NCI-H748 (cell line): ENCODE data around the gene B3GNT8.
"Not testable (repeated sequence)": the region's sequence is repeated elsewhere in the genome, so short reads cannot be mapped to it uniquely, and the experiment has no call there.

Experiments used
- DNase-seq: peaks from one replicate; lab custom pipeline; 2025; ENCODE audit not compliant: unreplicated experiment; lab: John Stamatoyannopoulos, UW

Gene B3GNT8, protein sequence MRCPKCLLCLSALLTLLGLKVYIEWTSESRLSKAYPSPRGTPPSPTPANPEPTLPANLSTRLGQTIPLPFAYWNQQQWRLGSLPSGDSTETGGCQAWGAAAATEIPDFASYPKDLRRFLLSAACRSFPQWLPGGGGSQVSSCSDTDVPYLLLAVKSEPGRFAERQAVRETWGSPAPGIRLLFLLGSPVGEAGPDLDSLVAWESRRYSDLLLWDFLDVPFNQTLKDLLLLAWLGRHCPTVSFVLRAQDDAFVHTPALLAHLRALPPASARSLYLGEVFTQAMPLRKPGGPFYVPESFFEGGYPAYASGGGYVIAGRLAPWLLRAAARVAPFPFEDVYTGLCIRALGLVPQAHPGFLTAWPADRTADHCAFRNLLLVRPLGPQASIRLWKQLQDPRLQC

DNA sequence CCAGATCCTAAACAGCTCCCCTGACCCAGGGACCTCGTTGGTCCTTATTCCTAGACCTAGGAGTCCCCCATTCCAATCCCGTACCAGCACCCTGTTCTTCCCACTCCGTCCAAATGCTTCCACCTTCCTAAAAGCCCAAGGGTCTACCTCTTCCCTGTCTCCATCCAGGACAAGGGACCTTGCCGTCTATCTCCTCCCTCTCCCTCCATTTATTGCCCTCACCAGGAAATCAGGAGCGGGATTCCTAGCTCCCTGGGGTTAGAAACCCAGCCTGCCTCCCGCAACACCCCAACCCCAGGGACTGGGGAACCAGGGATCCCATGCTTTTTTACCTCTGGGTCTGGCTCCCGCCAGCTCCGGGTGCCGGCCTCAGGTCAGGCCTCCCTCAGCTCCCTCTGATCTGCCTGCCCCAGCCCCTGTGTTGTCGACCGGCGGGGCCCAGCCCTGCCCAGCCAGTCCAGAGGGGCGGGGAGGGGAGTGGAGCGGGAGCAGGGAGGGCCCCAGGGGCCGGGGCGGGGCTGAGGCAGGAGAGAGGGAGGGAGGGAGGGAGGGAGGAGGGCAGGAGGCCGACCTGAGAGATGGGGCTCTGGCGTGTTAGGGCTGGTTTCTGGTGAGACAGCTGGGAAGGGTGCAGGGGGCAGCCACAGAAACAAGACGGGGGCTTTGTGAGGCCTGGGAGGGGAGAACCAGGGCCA, at the start of gene B3GNT8:
Gene B3GNT8 (minus strand): TSS at position 423 of the 695 bp plus-strand sequence. CDS start 596 bp downstream, outside the sequence.
- DNase-seq: peak; percentile 70

DNA sequence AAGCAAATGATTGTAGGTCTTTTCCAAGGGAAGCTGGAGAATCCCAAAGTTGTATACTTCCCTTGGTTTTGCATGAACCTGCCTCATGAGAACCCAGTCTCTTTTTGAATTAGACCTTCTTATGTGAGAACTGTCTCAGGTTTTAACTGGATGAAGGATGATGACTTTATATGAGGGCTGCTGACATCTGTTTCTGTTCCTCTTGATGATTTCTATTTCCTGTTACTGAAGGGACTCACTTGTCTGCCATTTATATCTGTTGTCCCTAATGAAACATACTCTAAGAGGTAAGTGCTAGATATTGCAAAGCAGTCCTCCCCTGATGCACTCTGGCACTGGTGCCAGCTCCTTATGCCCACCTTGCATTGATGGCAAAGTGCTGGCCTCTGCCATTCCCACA, 49.4 kb upstream of the B3GNT8 start:
- DNase-seq: no peak

DNA sequence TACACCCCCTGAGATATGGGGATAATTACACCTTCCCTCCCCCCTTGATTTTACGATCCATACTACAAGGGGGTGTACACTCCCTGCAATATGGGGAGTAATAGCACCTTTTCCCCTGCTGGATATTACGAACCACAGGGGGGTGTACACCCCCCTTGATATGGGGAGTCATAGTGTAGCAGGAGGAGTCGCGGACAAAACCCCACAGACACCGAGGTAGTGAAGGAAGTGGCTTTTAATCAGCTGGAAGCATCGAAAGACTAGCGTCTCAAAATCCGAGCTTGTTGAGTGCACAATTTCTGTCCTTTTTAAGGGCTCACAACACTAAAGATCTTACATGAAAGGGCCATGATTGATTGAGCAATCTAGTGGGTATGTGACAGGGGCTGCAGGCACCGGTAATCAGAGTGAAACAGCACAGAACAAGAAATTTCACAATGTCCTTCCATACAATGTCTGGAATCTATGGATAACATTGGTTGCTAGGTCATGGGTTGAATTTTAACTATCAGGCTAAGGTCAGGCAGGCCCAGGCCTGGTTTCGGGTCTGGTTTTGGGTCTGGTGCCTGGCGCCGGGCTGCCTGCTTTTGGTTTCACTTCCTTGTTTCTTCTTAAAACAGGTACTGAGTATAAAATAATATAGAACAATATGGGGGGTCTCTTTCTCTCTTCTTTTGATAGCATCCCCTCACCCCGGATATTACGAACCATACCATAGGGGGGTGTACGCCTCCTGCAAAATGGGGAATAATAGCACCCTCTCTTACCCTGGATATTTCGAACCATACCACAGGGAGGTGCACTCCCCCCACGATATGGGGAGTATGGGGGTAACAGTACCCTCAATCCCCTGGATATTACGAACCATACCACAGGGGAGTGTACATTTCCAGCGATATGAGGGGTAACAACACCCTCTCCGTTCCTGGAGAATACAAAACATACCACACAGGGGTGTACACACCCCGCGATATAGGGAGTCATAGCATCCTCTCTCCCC, 36.4 kb upstream of the B3GNT8 start:
- not testable (repeated sequence) for DNase-seq

DNA sequence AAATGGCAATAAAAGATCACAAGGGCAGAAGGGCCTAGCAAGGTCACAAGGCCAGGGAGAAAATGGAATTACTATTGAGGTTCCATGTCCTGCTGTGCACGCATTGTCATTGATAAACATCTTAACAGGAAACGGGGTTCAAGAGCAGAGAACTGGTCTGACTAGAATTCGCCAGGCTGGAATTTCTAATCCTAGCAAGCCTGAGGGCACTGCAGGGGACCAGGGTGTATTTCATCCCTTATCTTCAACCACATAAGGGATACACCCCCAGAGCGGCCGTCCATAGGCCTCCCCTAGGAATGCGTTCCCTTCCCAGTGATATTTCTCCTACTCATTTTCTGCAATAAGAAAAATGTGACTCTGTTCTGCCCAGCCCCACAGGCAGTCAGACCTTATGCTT, 35.3 kb upstream of the B3GNT8 start:
- no peak for DNase-seq

DNA sequence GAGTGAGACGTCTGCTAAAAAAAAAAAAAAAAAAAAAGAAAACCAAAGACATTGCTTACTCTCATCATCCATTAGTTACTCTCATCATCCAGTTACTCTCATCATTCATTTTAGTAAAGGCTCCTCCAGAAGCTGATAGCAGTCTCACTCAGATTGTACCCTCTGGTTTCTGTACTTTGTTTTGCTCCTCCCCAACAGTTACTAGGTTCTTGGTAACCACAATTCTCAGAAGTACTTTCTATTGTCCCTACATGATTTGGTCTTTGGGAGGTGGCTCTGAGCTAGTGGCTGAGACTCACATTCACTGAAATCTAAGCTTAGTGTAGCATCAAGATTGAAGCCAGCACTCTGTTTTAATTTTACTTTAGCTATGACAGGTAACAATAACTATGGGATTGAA, 30.1 kb upstream of the B3GNT8 start:
- no peak for DNase-seq

DNA sequence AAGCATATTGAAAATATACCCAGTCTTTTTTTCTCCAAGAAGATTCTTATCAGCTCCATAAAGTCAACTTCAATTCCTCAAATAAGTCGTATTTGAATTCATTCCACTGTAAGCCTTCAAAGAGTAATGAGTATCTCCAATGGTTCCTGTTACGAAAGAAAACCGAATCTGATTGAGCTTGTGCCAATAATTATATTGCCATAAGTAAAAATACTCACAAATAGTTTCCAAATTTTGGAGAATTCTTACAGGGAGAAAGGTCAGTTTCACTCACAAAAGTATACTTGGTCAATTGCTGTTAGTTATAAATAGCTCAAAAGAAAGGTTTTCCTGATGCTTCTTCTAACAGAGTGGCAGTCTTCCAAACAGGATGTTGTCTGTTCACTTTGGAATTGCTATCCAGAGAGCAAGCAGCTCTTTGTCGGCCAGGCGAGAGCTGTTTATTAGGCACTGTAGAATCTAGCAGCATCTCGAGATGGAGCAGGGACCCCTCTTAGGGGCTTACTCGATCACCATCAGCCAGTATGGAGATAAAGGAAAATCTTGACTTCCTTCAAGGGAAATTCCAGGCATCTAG, 29.3 kb upstream of the B3GNT8 start:
- DNase-seq: no peak

DNA sequence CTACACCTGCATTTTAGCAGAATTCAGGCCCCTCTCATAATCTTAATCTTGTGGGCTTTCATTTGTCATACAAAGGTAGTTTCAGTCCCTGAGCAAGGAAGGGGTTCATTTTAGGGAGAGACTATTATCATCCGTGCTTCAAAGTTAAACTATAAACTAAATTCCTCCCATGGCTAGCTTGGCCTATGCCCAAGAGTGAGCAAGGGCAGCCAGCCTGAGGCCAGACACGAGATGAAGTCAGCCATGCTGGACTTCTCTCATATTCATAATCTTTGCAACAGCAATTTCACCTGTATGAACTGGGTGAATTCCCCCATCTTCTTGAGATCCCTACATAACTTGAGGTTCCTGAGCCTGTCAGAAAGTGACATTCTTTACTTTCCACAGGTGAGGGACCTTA, 28.8 kb upstream of the B3GNT8 start:
- no peak for DNase-seq

DNA sequence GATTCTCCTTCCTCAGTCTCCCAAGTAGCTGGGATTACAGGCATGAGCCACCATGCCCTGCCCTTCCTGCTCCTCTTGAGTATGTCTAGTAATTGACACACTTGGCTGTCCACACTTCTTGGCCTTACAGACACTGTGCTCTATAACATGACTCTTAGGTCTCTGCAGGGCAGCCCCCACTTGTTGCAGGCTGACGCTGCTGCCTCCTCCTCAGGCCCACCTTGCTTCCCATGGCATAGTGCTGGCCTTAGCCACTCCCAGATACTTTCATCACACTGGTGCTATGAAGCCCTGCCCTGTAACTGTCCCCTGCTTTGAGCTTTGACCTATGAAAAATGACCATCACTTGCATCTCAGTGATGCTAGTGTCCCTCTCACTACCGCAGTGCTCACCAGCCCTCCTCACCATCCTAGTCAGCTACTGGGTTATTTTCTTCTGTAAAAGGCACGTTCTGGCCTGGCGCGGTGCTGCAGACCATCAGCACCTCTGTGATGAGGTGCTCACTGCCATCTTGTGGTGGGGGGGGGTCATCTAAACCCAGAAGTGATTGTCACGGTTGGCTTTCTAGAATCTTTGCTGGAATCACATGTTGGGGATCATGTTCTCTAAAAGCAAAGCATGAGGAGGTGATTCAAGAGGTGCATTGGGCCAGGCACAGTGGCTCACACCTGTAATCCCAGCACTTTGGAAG, 25.6 kb upstream of the B3GNT8 start:
- no peak for DNase-seq

DNA sequence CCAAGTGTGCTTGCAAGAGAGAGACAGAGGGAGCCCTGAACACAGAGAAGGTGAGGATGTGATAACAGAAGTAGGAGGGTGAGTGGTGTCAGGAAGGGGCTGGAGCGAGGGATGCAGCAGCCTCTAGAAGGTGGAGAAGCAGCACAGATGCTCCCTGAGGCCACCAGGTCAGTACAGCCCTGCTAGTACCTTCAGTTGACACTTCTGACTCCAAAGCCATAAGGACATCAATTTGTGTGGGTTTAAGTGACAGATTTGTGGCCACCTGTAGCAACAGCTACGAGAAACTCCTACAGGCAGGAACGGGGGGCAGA, 22.6 kb upstream of the B3GNT8 start:
- DNase-seq: no peak

DNA sequence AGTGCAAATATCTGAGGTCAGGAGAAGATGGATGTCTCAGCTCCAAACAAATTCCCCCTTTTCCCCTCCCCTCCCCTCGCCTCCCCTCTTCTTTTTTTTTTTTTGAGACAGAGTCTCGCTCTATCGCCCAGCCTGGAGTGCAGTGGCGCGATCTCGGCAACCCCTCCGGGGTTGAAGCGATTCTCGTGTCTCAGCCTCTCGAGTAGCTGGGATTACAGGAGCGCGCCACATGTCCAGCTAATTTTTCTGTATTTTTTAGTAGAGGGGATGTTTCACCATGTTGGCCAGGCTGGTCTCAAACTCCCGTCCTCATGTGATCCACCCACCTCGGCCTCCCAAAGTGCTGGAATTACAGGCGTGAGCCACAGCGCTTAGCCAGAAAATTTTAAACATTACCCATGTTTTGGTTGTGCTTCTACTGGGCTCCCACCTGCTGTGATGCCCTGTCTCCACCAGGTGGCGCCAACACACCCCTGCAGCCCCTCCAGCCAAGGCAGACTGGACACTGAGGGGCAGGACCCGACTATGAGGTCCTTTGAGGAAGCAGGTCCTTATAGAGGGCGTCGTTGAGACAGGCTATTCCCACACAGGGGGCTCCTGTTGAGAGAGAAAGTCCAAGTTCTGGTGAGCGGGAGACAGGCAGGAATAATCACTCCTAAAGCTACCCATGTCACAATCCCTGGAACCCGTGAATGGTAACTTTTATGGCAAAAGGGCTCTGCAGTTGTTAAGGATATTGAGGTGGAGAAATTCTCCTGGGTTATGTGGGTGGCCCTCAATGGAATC, 22.1 kb upstream of the B3GNT8 start:
- peak; percentile 82 for DNase-seq

DNA sequence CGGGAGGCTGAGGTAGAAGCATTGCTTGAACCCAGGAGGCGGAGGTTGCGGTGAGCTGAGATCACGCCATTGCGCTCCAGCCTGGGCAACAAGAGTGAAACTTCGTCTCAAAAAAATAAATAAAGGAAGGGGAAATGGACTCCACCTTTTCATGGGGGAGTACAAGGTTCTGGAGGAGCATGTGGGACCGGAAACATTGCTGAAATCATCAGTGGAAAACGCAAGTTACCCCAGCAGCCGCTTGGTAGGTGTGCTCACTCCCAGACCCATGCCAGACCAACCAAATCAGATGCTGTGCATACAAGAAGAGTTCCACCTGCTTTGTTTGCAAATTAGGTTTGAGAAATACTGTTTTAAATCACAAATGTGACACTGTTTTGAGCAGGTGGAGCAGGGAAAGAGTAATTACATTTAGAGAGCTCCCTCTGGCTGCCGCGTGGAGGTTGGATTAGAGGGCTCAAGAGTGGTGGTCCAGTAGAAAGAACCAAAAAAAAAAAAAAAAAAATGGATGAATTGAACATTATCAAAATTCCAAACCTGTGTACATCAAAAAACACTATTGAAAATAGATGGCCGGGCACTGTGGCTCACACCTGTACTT, 20.7 kb upstream of the B3GNT8 start:
- DNase-seq: no peak

DNA sequence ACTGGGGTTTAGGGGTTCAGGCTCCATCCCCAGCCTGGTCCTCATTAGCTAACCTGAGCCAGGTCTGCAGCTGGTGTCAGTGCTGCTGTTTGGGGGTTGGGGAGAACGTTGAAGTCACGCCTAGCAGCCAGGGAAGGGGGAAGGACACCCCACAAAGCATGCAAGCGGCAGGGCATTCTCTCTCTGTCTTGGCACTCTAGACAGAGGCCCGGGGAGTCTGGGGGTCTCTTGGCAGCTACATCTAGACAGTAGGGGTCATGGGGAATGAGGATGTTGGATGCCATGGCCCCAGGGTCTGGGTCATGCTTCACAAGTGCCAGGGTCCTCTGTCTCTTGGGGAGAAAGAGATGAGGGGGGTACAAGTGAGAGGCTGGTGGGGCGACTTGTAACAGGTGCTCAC, 18.4 kb upstream of the B3GNT8 start:
- DNase-seq: no peak

DNA sequence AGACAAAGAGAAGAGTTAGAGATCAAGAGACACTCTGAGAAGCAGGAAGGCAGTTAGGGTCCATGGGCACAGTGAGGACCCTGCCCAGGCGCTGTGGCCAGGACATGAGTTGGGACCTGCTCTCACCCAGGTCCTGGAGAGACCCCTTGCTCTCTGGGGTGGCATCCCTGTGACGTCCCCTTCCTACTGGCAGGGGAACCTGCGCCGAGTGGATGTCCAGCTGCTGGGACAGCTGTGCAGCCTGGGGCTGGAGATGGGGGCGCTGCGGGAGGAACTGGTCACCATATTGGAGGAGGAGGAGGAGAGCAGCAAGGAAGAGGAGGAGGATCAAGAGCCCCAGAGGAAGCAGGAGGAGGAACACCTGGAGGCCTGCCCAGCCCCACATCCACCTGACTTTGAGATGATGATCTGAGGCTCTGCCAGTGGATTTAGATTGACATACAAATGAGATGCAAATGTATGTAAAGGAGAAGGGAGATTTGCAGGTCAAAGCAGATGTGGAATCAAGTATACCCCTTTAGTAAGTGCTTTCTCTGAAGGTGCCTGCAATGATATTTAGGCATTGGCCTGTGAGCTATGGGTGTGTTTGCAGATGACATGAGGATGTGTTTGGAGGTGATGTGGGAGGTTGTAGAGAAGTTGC, 16.8 kb upstream of the B3GNT8 start:
- no peak for DNase-seq

DNA sequence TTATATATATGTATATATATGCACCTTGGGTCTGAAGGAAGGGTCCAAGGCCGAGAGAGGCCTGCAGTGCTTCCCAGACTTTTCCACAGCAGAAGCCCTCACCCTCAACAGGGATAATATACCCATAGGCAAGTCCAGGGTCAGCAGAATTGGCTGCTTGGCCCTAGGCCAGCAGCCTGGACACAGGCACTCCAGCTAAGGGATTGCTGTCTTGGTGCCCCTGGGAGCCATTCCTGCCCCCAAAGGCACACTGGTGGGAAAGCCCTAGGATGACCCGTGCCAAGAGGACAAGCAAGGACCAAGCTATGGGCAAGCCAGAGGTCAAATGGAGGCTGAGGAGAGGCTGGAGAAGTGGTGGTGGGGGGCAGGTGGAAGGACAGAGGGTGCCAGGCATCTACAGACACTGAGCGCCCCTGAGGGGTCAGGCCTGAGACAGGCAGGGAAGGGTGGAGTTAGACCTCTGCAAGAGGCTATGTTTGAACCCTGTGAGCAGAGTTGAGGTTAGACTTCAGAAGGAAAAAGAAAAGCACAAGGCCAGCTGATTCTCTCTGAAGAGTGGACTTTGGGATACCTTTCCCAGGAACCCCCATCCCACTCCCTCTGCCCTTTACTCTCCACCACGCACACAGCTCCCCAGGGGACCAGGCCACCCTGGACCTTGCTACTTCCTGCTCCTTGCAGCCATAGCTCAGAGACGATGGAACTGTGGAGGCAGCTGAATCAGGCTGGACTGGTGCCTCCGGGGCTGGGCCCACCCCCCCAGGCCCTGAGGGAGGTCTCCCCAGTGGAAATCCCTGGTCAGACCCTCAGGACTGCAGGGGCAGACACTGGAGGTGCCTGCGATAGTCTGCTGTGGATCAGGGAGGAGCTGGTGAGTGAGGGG, 15.5 kb upstream of the B3GNT8 start, which contains the start of gene ERICH4:
Gene ERICH4 (plus strand): TSS at position 684 of the 883 bp plus-strand sequence. CDS start 14 bp downstream, at position 698.
- no peak for DNase-seq

DNA sequence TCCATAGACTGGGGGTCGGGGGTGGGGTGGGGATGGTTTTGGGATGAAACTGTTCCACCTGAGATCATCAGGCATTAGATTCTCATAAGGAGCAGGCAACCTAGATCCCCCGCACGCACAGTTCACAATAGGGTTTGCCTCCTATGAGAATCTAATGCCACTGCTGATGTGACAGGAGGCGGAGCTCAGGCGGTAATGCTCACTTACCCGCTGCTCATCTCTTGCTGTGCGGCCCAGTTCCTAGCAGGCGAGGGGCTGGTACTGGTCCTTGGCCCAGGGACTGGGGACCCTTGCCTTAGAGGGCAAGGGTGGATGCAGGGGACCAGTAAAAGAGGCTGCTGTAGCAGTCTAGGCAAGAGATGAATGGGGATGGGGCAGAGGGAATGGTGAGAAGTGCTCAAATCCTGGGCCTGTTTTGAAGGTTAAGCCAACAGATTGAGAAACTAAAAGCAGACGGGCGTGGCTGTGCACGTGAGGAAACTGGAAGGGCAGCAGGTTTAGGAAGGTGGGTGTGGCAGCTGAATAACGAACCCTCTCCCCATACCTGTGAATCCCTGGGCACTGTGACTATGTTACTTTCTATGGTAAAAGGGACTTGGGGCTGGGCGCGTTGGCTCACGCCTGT, 14.3 kb upstream of the B3GNT8 start:
- no peak for DNase-seq

DNA sequence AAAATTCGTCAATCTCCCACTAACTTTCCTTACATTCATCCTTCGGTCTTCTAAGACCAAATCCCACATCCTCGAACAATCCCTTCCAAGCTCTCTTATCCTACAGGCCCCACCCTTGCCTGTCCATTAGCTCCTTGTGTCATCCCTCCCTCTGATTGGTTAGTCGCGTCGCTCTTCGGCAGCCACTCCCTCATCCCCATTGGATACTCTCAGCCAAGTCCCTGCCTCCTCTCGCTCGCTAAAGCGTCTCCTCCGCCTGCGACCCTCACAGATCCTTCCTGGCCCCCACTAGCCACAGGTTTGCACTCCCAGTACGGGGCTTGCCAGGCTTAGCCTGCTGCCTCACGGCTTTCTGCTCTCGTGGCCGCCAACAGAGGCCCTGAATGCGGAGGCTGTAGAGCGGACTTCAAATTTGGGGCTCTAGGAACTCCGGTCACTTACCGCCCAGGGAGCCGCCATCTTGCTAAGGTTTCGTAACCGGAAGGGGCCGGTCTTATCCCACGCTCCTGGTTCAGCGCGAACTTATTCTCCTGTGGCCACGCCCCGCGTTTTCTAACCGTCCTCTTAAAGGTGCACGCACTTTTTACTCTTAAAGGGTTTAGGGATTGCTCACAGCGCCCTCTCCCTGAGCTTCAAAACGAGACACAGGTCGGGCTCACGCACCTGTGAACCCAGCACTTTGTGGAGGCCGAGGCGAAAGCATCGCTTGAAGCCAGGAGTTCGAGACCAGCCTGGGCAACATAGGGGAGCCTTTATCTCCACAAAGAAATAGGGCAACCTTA, 12.5 kb upstream of the B3GNT8 start, which contains the start of gene DMAC2:
Gene DMAC2 (minus strand): TSS at position 472 of the 782 bp plus-strand sequence. CDS start 13 bp downstream, at position 459.
- DNase-seq: peak; percentile 100
